SU-DHL-6 (cell line): ENCODE results near the gene CTXN3.

Source experiments
- H2AFZ ChIP-seq: fragments of 200-600 bp; sonication (generic); 2 replicates; pipeline ENCODE4 v1.6.1; 2014; ENCODE audit warnings: low read depth, mild to moderate bottlenecking, moderate library complexity, mixed read lengths, antibody characterized with exemption, low read length; ENCODE audit not compliant: severe bottlenecking
- H3F3A ChIP-seq: fragments of 200-600 bp; shearing (Covaris generic); 2 replicates; pipeline ENCODE4 v1.6.0; 2016; ENCODE audit warnings: antibody characterized with exemption, mild to moderate bottlenecking; ENCODE audit not compliant: insufficient read depth
- H3K27ac ChIP-seq: fragments of 200-600 bp; sonication (generic); 2 replicates; pipeline ENCODE4 v1.5.1; 2016; ENCODE audit warnings: low read depth, mild to moderate bottlenecking, low read length, moderate library complexity, mixed read lengths
- H3K27me3 ChIP-seq: fragments of 200-600 bp; sonication (generic), shearing (Covaris generic); 2 replicates; pipeline ENCODE4 v1.6.0; 2014; ENCODE audit warnings: mild to moderate bottlenecking, low read length
- H3K36me3 ChIP-seq: fragments of 200-600 bp; sonication (generic); 2 replicates; pipeline ENCODE4 v1.6.1; 2014; ENCODE audit warnings: mild to moderate bottlenecking, low read length, mixed read lengths
- H3K4me2 ChIP-seq: fragments of 300-600, 200-600 bp; shearing (Covaris generic), sonication (generic); 2 replicates; pipeline ENCODE4 v1.6.0; 2014; ENCODE audit warnings: low read length, low read depth, mild to moderate bottlenecking; ENCODE audit not compliant: poor library complexity, severe bottlenecking
- H3K4me3 ChIP-seq: fragments of 200-600 bp; sonication (generic); 2 replicates; pipeline ENCODE4 v1.5.1; 2014; ENCODE audit warnings: antibody characterized with exemption, low read length, mild to moderate bottlenecking, mixed read lengths; ENCODE audit not compliant: insufficient read depth, poor library complexity, severe bottlenecking
- H3K79me2 ChIP-seq: fragments of 200-600 bp; sonication (generic); 2 replicates; pipeline ENCODE4 v1.6.1; 2014; ENCODE audit warnings: mild to moderate bottlenecking, low read length, moderate library complexity; ENCODE audit not compliant: insufficient read depth
- H3K9ac ChIP-seq: fragments of 200-600 bp; sonication (generic); 2 replicates; pipeline ENCODE4 v1.7.0; 2014; ENCODE audit warnings: mild to moderate bottlenecking, low read length
- H3K9me2 ChIP-seq: fragments of 200-600 bp; sonication (generic); replicated peaks from 2 replicates; pipeline ENCODE4 v1.6.1; 2014; ENCODE audit warnings: low read length; ENCODE audit not compliant: insufficient read depth
- H3K9me3 ChIP-seq: fragments of 200-600 bp; sonication (generic); 2 replicates; pipeline ENCODE4 v1.6.1; 2014; ENCODE audit warnings: low read length, mixed read lengths; ENCODE audit not compliant: insufficient read depth
- H4K20me1 ChIP-seq: fragments of 200-600 bp; sonication (generic); 2 replicates; pipeline ENCODE4 v1.6.1; 2014; ENCODE audit warnings: low read depth, mild to moderate bottlenecking, antibody characterized with exemption, low read length, moderate library complexity, mixed read lengths
- CTCF ChIP-seq: fragments of 200-600 bp; sonication (generic); IDR thresholded peaks from one replicate; pipeline ENCODE4 v1.5.1; 2017; ENCODE audit warnings: antibody characterized with exemption, mild to moderate bottlenecking, low read length, moderate library complexity; ENCODE audit not compliant: insufficient read depth, poor library complexity, severe bottlenecking
- EZH2phosphoT487 ChIP-seq: fragments of 200-600 bp; sonication (generic), shearing (Covaris generic); conservative IDR thresholded peaks from 2 replicates; pipeline ENCODE4 v1.6.1; 2018; ENCODE audit warnings: mild to moderate bottlenecking, antibody characterized with exemption, low read length, moderate library complexity, mixed read lengths

Gene CTXN3

GRCh38 chr5:127649018-127649439 is at the start of gene CTXN3:
Gene CTXN3 (plus strand): TSS chr5:127649082. CDS start chr5:127657522, 8,440 bp downstream.
- H3K4me3 ChIP-seq = no peak within 1 kb of the TSS
- no peak within 1 kb of the TSS for H2AFZ ChIP-seq
- H3K9ac ChIP-seq = no peak within 1 kb of the TSS
- H3K4me2 ChIP-seq = no peak within 1 kb of the TSS
- no peaks in the 10 kb centered on the region for H3K36me3 ChIP-seq
- H4K20me1 ChIP-seq = no peaks in the 10 kb centered on the region
- no peaks in the 10 kb centered on the region for H3K9me3 ChIP-seq
- no peaks in the 10 kb centered on the region for H3F3A ChIP-seq
- no peaks in the 10 kb centered on the region for H3K79me2 ChIP-seq
- TF ChIP-seq EZH2phosphoT487 = no peak
- no peaks in the 10 kb centered on the region; the same call in 1 of the 2 replicates for H3K27me3 ChIP-seq
- H3K9me2 ChIP-seq = no peaks in the 10 kb centered on the region
- no peak within 1 kb of the TSS for H3K27ac ChIP-seq

GRCh38 chr5:127599320-127599719 is 49.6 kb upstream of the CTXN3 start:
- no peak overlapping the region for H2AFZ ChIP-seq
- no peaks in the 10 kb centered on the region for H3F3A ChIP-seq
- no peak overlapping the region for H3K9ac ChIP-seq
- no peaks in the 10 kb centered on the region for H4K20me1 ChIP-seq
- no peak overlapping the region for H3K4me2 ChIP-seq
- H3K9me2 ChIP-seq = no peaks in the 10 kb centered on the region
- no peaks in the 10 kb centered on the region for H3K79me2 ChIP-seq
- H3K27me3 ChIP-seq = no peaks in the 10 kb centered on the region
- H3K9me3 ChIP-seq = no peaks in the 10 kb centered on the region
- H3K4me3 ChIP-seq = no peak overlapping the region
- H3K27ac ChIP-seq = no peak overlapping the region
- no peaks in the 10 kb centered on the region for H3K36me3 ChIP-seq
- TF ChIP-seq EZH2phosphoT487 (no peak), CTCF (no peak)

- Histone ChIP-seq H3K27ac (no peak overlapping the region), H3F3A (no peaks in the 10 kb centered on the region), H3K36me3 (no peaks in the 10 kb centered on the region), H3K9me3 (no peaks in the 10 kb centered on the region), H3K9me2 (no peaks in the 10 kb centered on the region), H3K4me3 (no peak overlapping the region), H3K4me2 (no peak overlapping the region), H3K27me3 (no peaks in the 10 kb centered on the region), H3K79me2 (no peaks in the 10 kb centered on the region), H3K9ac (no peak overlapping the region), H2AFZ (no peak overlapping the region), H4K20me1 (no peaks in the 10 kb centered on the region)
- TF ChIP-seq EZH2phosphoT487 (no peak), CTCF (no peak)
Observed at GRCh38 chr5:127599847-127600246, 49.0 kb upstream of the CTXN3 start.

GRCh38 chr5:127601111-127601510 is 47.8 kb upstream of the CTXN3 start:
- no peaks in the 10 kb centered on the region for H3F3A ChIP-seq
- H4K20me1 ChIP-seq = no peaks in the 10 kb centered on the region
- no peaks in the 10 kb centered on the region for H3K9me2 ChIP-seq

More at GRCh38 chr5:127601111-127601510, 47.8 kb upstream of the CTXN3 start:
- no peak overlapping the region for H2AFZ ChIP-seq
- no peak for TF ChIP-seq CTCF
- TF ChIP-seq EZH2phosphoT487 = no peak
- no peaks in the 10 kb centered on the region for H3K79me2 ChIP-seq
- no peak overlapping the region for H3K9ac ChIP-seq
- H3K4me3 ChIP-seq = no peak overlapping the region
- H3K9me3 ChIP-seq = no peaks in the 10 kb centered on the region
- H3K27ac ChIP-seq = no peak overlapping the region
- no peaks in the 10 kb centered on the region for H3K36me3 ChIP-seq
- H3K4me2 ChIP-seq = no peak overlapping the region
- H3K27me3 ChIP-seq = no peaks in the 10 kb centered on the region
